Activated CD8-positive, alpha-beta memory T cell treated with anti-CD3 and anti-CD28 coated beads for 36 hours (primary cell): ENCODE data around the gene NCK2. TPM values are rescaled to one million over a fixed set of nuclear protein-coding genes. Genes with fewer than 3 reads are reported as not detected.

ENCODE experiments used
- CTCF ChIA-PET: fragments of 350-600 bp; sonication (Branson Sonifier 250); formaldehyde crosslinking; loops from one replicate; lab custom pipeline; 2021; ENCODE audit warnings: antibody characterized with exemption; lab: Charles Lee
- POLR2A ChIA-PET: fragments of 350-600 bp; sonication (Branson Sonifier 250); formaldehyde crosslinking; loops from one replicate; lab custom pipeline; 2021; ENCODE audit warnings: antibody characterized with exemption; lab: Charles Lee
- total RNA-seq, 2 experiments: library from RNA; stranded (reverse); gene quantifications; one replicate each; pipeline ENCODE4 v1.2.3, GENCODE V29; 2021

NCK2 gene
- total RNA-seq, 2 experiments from 2014 or later, result 58.5 to 59.3 TPM

DNA sequence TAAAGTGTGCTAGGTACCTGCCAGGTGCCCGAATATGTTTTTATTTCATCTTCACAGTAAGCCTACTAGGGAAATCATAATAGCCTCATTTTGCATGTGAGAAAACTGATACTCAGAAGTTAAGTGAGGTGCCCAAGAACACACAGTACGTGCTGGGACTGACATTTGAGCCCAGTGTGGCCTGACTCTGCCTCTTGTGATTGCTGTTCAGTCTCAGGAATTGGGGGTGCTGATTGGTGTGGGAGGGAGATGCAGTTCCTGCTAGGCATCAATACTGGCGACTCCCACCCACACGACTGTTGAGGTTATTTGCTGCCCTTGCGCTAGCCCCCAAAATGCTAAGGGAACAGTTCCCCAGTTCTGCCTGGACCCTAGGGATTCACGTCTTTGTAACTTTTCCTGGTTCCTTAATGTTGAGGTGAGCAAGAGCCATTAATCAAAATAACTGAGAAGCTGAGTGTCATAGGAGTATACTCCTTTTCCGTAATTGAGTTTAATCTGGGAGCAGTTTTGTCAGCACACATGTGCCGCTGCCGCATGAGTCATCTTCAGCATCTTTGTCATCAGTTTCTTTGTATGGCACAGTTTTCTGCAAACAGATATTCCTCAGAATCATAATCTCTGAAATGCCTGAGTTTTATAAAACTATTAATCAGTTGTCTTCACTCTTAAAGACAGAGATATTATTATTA, 120.7 kb downstream of the NCK2 start:
- ChIA-PET CTCF (interaction anchor here (0.9 kb wide), 1 partner anchor 108 kb away, joined by 3 read pairs; no protein-coding TSS in a partner anchor), POLR2A (interaction anchor here (0.6 to 0.7 kb wide), 2 partner anchors 37 to 228 kb away, joined by 3 read pairs; no protein-coding TSS in a partner anchor)

GRCh38 chr2:105866216-105867185, 121.8 kb downstream of the NCK2 start:
- ChIA-PET POLR2A (no interaction called here), CTCF (no interaction called here)

- CTCF ChIA-PET, result no interaction called here
Observed at GRCh38 chr2:105867587-105867986, 122.9 kb downstream of the NCK2 start.

GRCh38 chr2:105868060-105868459, 123.3 kb downstream of the NCK2 start:
- ChIA-PET CTCF (no interaction called here), POLR2A (no interaction called here)

More at GRCh38 chr2:105867587-105867986, 122.9 kb downstream of the NCK2 start:
- POLR2A ChIA-PET, result no interaction called here

DNA sequence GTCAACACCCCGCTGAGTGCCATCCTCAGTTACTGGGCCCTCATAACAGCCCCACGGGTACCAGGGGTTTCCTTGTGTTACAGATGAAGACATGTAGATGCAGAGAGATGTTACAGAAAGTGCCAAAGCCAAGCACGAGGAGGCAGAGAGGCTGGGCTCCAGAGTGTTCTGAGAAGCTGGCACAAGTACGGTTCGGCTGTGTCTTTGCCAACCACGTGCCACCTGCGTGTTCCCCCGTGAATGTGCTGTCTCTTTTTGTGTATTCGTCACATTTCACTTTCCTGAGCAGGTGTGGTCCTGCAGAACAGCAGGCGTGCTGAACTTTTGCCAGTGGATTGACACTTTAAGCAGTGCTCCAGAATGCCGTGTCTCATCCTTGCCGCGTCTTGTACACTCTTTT, 124.6 kb downstream of the NCK2 start:
- CTCF ChIA-PET, result no interaction called here
- POLR2A ChIA-PET, result no interaction called here

- ChIA-PET CTCF (no interaction called here), POLR2A (no interaction called here)
Observed at GRCh38 chr2:105870062-105870461, 125.3 kb downstream of the NCK2 start.

GRCh38 chr2:105870858-105871257, 126.1 kb downstream of the NCK2 start:
- ChIA-PET CTCF (no interaction called here), POLR2A (no interaction called here)

GRCh38 chr2:105872142-105872728, 127.5 kb downstream of the NCK2 start:
- POLR2A ChIA-PET, result no interaction called here
- CTCF ChIA-PET, result interaction anchor here (0.9 kb wide), 1 partner anchor 9 kb away, joined by 3 read pairs; no protein-coding TSS in a partner anchor

- CTCF ChIA-PET, result interaction anchor here (0.9 kb wide), 1 partner anchor 10 kb away, joined by 3 read pairs; no protein-coding TSS in a partner anchor
- POLR2A ChIA-PET, result no interaction called here
Observed at GRCh38 chr2:105872830-105873229, 128.1 kb downstream of the NCK2 start.

GRCh38 chr2:105873281-105873680, 128.6 kb downstream of the NCK2 start:
- ChIA-PET POLR2A (no interaction called here), CTCF (interaction anchor here (0.9 kb wide), 1 partner anchor 10 kb away, joined by 3 read pairs; no protein-coding TSS in a partner anchor)

DNA sequence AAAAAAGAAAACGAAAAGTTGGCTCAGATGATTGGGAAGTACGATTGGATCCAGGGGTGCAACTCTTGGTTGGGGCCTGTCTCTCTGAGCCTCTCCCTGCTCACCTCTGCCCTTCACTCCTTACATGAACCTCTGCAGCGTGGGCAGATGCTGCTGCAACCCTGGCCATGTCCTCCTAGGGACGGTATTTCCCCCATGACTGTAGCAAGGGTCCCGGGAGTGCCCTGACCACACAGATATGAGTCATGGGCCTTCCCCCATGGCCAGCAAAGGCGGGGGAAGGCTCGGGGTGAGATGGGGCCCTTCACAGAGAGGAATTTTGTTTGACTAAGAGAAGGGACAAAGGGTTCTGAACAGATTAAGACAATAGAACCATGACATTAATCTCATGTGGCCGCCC, 129.0 kb downstream of the NCK2 start:
- ChIA-PET POLR2A (no interaction called here), CTCF (no interaction called here)

DNA sequence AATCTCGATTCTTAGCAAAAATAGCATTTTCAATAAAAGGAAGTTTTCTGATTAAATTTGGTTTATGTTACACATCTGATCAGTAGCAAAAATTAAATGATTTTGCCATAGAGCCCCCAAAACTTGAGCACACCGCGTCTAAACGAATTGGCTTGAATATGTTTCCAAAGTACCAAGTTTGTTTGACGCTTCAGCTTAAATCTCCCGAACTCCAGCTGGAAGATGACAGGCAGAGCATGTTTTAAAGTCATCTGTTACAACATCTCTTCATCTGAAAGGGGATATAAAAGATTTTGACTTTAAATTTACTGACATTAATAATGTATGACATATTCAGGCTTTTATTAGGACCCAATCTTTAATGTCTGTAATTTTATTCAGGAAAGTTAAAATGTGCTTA, 129.8 kb downstream of the NCK2 start:
- ChIA-PET CTCF (interaction anchor here (1.2 to 1.3 kb wide), 2 partner anchors 14 to 88 kb away, joined by 3 to 4 read pairs; no protein-coding TSS in a partner anchor), POLR2A (interaction anchor here (0.6 kb wide), 1 partner anchor 128 kb away, joined by 3 read pairs; no protein-coding TSS in a partner anchor)

DNA sequence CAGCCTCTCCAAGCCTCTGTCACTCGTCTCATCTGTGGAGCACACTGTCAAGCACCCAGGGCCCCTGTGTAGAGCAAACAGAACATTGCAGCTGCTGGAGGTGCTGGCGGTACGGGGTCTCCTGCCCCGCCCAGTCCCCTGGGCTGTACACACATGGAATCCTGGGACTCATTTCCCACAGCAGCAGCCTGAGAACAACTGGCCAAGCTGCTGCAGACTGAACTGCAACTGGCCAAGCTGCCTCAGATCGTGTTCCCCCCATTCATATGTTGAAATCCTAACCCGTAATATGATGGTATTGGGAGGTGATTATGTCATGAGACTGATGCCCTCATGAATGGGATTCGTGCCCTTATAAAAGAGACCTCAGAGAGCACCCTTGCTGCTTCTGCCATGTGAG, 130.5 kb downstream of the NCK2 start:
- POLR2A ChIA-PET, result interaction anchor here (0.5 kb wide), 1 partner anchor 14 kb away, joined by 5 read pairs; no protein-coding TSS in a partner anchor

DNA sequence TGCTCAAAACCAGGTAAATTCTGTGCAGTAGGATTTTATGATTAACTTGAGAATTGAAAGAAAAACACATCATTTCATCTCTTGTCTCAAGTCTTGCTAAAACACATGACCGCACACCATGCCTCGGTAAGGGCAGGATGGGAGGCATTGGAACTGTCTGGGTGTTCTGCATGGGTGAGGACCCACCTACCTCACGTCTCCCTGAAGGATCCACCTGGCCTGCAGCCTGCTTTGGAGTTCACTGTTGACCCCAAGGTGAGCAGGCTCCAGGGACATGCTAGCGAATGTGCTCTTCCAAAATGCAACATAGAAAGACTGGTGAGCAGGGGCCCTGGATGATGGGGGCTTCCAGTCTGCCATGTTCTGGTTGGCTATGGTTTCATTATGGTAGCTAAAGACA, 131.5 kb downstream of the NCK2 start:
- ChIA-PET POLR2A (interaction anchor here (0.5 kb wide), 1 partner anchor 20 kb away, joined by 3 read pairs; no protein-coding TSS in a partner anchor), CTCF (no interaction called here)

More for the DNA sequence above, 130.5 kb downstream of the NCK2 start:
- CTCF ChIA-PET, result interaction anchor here (1.2 to 1.3 kb wide), 2 partner anchors 13 to 88 kb away, joined by 3 to 4 read pairs; no protein-coding TSS in a partner anchor

GRCh38 chr2:105877945-105878344, 133.2 kb downstream of the NCK2 start:
- ChIA-PET POLR2A (no interaction called here), CTCF (no interaction called here)

- POLR2A ChIA-PET, result interaction anchor here (1.6 kb wide), 1 partner anchor 17 kb away, joined by 3 read pairs; no protein-coding TSS in a partner anchor
- CTCF ChIA-PET, result no interaction called here
Observed at GRCh38 chr2:105879106-105879802, 134.5 kb downstream of the NCK2 start.

DNA sequence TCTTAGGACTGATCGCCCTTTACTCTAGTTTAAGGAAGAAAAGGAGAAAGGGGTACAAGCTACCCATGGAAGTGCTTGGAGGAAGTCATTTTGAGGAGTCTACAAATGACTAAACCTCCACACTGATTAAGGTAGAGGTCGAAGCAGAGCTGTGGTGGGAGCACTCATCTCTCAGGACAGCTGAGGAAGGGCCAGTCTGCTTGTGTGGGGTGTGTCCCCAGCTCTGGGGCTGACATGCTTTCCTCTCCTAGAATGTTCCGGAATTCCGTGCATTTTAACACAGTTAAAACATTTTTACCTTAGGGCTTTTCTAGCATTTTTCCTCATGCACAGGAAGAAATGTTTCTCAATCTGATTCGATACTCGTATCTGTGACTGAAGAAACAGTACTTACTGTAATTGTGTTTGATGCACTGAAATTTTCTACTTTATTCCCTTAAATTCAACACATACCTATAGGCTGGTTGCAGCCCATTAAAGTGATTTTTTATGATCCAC, 135.1 kb downstream of the NCK2 start:
- POLR2A ChIA-PET, result interaction anchor here (1.6 kb wide), 1 partner anchor 17 kb away, joined by 3 read pairs; no protein-coding TSS in a partner anchor
- CTCF ChIA-PET, result no interaction called here

GRCh38 chr2:105880637-105881036, 135.9 kb downstream of the NCK2 start:
- ChIA-PET CTCF (interaction anchor here (0.7 kb wide), 1 partner anchor 72 kb away, joined by 4 read pairs; no protein-coding TSS in a partner anchor), POLR2A (interaction anchor here (0.6 kb wide), 1 partner anchor 29 kb away, joined by 10 read pairs; no protein-coding TSS in a partner anchor)
